ENCODE data around the gene RBM28. TPM values are rescaled to one million over a fixed set of nuclear protein-coding genes. Genes with fewer than 3 reads are reported as not detected.

RBM28 gene, protein sequence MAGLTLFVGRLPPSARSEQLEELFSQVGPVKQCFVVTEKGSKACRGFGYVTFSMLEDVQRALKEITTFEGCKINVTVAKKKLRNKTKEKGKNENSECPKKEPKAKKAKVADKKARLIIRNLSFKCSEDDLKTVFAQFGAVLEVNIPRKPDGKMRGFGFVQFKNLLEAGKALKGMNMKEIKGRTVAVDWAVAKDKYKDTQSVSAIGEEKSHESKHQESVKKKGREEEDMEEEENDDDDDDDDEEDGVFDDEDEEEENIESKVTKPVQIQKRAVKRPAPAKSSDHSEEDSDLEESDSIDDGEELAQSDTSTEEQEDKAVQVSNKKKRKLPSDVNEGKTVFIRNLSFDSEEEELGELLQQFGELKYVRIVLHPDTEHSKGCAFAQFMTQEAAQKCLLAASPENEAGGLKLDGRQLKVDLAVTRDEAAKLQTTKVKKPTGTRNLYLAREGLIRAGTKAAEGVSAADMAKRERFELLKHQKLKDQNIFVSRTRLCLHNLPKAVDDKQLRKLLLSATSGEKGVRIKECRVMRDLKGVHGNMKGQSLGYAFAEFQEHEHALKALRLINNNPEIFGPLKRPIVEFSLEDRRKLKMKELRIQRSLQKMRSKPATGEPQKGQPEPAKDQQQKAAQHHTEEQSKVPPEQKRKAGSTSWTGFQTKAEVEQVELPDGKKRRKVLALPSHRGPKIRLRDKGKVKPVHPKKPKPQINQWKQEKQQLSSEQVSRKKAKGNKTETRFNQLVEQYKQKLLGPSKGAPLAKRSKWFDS
- polyA plus RNA-seq (ENCODE audit: insufficient read length) = 41.9 TPM

GRCh38 chr7:128343554-128344430 is at the start of gene RBM28:
TSS of gene RBM28 (minus strand) at chr7:128343908. CDS start at chr7:128343793, 115 bp downstream.
- peak; percentile 84 for DNase-seq (ENCODE audit: low read depth)

- DNase-seq (ENCODE audit: low read depth) = no peak
Observed at GRCh38 chr7:128392446-128393327, 49.0 kb upstream of the RBM28 start.

DNA sequence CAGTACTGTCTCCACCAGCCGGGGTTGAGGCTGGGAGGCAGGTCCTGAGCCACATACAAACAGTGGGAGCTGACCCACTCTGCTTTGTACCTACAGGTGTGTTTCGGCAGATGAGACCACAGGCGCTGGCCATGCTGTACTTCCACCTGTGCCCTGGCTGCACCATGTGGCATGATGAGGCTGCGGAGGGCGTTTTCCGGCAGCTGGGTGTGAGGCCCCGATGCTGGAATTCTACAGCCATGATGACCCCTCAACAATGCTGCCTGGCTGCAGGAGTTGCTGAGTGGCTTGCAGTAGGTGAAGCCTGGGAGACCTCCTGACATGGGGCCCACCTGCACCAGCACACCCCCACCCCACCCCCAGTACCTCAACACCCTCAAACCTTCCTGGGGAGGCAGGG is 48.1 kb upstream of the RBM28 start:
- DNase-seq (ENCODE audit: low read depth) = no peak

DNA sequence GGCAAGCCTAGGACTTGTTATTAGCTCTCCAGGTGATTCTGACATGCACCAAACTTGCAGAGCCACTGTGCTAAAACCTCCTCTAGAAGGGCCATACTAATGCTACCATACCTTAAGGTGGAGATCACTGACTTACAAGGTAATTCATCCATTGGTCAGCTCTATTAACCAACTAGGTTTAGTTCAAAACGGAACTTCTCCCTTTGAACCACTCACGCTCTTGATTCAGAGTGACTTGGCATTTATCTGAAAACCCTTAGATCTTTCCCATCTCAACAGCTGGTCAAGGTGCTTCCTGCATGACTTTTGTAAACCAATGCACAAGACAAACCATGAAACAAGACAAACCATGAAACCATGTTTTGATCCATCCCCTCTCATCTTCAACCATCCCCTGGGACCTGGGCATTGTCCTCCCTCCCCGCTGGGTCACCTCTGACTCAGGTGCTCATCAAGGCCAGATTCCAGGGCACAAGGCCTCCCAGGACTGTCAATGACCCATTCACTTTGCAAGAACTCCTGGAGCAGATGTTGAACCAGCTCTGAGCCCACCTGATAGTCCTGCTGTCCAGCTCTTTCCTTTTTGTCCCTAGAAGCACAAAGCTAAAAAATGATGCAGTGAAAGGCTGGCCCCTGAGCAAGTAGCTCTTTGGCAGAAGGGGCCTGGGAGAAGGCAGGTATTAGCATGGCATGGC is 47.3 kb upstream of the RBM28 start:
- DNase-seq (ENCODE audit: low read depth) = no peak

GRCh38 chr7:128389618-128390329 is 46.1 kb upstream of the RBM28 start:
- DNase-seq (ENCODE audit: low read depth) = no peak

DNA sequence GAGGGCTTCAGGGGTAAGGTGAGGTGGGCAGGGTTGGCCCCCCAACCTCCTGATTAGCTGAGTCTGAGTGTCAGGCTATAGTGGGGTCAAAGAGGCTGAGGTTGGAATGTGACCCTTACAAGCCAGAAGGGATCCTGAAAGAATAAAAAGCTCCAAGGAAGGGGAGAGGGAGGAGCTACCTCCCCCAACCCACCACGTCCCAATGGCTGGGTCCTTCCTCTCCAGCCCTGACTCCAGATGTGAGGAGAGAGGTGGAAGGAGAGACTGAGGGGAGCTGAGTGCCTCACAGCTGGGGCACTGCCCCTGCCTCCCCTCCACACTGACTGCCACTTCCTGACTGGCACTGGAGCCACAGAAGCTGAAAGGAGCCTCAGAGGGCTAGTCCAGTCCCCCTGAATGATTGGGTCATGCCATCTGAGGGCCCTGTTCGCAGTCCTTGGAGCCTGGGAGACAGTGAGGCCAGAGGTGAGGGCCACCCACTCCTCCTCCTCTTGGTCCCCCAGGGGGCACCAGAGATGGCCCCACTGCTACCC is 45.4 kb upstream of the RBM28 start:
- no peak for DNase-seq (ENCODE audit: low read depth)

GRCh38 chr7:128388145-128388485 is 44.4 kb upstream of the RBM28 start:
- no peak for DNase-seq (ENCODE audit: low read depth)

DNA sequence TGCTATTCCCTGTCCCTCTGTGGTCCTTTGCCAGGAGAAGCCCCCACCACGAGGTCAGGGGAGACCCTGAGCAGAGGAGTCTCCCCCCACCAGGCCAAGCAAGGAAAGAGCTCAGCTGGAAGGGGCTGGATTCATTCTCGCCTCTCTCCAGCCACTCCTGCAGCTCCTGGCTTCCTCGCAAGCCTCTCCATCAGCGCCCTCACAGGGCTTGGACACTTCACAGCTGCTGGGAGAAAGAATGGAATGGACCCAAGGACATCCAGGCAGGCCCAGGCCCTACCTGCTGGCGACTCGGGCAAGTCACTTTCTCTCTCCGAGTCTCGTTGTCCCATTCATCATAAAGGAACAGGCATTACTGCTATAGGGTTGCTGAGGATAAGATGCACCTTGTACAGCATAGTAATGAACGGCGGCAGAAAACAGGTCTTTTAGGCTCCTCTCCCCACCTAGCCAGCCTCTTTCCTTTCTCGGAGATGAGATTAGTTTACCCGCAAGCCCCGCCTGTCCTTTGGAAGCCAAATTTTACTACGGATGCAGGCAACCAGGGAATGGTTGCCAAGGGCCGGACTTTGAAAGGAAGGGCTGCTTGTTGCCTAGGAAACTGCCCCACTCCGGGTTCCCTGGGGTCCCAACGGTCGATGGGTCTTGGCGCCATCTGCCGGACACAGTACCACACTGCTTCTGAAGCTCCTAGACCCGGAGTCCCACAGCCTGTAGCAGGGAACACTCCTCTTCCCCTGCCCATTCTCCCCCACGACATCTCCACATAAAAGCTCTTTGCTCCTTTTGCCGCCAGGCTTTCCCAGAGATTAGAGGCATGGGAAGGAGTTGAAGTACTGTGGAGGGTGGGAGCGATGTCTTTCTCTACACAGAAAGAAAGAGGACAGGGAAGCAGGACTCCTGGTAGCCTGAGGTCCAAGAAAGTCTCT is 43.8 kb upstream of the RBM28 start:
- peak; percentile 29 for DNase-seq (ENCODE audit: low read depth)

GRCh38 chr7:128385988-128386925 is 42.5 kb upstream of the RBM28 start:
- DNase-seq (ENCODE audit: low read depth) = no peak

GRCh38 chr7:128384726-128385125 is 41.0 kb upstream of the RBM28 start:
- no peak for DNase-seq (ENCODE audit: low read depth)

GRCh38 chr7:128383776-128384175 is 40.1 kb upstream of the RBM28 start:
- no peak for DNase-seq (ENCODE audit: low read depth)

GRCh38 chr7:128381161-128381821 is 37.6 kb upstream of the RBM28 start:
- DNase-seq (ENCODE audit: low read depth) = no peak

DNA sequence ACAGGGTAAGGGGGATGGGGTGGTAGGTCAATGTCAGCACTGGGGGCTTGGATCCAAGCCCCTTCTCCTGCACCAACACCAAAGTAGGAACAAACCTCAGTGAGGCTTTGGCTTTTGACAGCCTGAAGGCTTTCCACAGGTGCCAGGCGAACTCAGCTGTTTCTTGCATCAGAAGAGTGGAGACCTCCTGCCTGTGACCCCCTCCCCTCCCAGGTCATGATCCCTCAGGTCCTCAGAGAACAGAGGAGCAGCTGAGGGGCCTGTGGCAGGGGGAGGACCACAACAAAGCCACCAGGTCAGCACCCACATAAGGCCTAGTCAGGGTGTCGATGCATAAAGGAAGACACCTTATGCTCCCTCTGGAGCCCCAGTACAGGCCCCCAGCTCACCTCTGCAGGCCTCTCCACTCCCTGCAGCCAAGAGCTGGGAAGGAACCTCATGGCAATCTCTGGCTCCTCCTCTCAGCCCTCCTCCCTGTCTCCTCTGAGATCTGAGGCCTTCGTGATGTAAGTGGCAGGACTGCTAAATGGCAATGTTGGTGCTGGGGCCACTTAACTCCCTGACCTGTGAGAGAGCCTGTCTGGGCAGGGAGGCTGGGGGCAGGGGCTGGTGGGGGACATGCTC is 36.9 kb upstream of the RBM28 start:
- no peak for DNase-seq (ENCODE audit: low read depth)

- no peak for DNase-seq (ENCODE audit: low read depth)
Observed at GRCh38 chr7:128379900-128380479, 36.3 kb upstream of the RBM28 start.

DNA sequence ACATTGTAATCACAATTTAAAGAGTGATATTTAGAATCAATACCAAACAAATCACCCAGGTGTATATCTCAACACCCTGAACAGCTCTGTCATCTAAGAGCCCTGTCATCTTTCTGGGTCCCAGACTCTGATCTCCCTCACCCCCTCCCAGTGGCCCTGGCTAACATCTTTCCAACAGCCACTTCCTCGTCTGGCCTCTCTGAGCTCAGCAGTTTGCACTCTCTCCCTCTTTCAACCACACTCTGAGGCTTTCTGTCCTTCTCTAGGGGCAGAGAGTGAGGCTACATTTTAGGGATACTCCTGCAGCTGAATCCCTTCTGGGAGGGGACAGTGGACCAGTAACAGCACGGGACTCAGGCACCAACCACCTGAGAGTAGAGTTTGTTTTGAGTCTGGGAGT is 34.9 kb upstream of the RBM28 start:
- no peak for DNase-seq (ENCODE audit: low read depth)

- no peak for DNase-seq (ENCODE audit: low read depth)
Observed at GRCh38 chr7:128376077-128376476, 32.4 kb upstream of the RBM28 start.
